GM21381 (cell line): ENCODE data around the gene SRCIN1.

ENCODE experiments used
- ATAC-seq: cut with Tn5 transposase; IDR thresholded peaks from one replicate; pipeline ENCODE4 v1.9.1; 2021; ENCODE audit warnings: mild to moderate bottlenecking, moderate library complexity; ENCODE audit not compliant: unreplicated experiment

SRCIN1 gene

GRCh38 chr17:38583176-38583575 is 22.6 kb downstream of the SRCIN1 start:
- ATAC-seq: no peak

- no peak for ATAC-seq
These were observed 23.7 kb downstream of the SRCIN1 start for GRCh38 chr17:38582069-38582468.

GRCh38 chr17:38579934-38580333 is 25.8 kb downstream of the SRCIN1 start:
- ATAC-seq: no peak

GRCh38 chr17:38579083-38579480 is 26.7 kb downstream of the SRCIN1 start:
- no peak for ATAC-seq

- ATAC-seq: no peak
These were observed 27.3 kb downstream of the SRCIN1 start for GRCh38 chr17:38578229-38579082.

- ATAC-seq: no peak
These were observed 28.0 kb downstream of the SRCIN1 start for GRCh38 chr17:38577645-38578173.

GRCh38 chr17:38577244-38577643 is 28.5 kb downstream of the SRCIN1 start:
- no peak for ATAC-seq

- no peak for ATAC-seq
These were observed 30.0 kb downstream of the SRCIN1 start for GRCh38 chr17:38575781-38576180.

- no peak for ATAC-seq
These were observed 31.0 kb downstream of the SRCIN1 start for GRCh38 chr17:38574712-38575111.

- no peak for ATAC-seq
These were observed 32.9 kb downstream of the SRCIN1 start for GRCh38 chr17:38572669-38573365.

- ATAC-seq: no peak
These were observed 33.7 kb downstream of the SRCIN1 start for GRCh38 chr17:38571833-38572668.

GRCh38 chr17:38569701-38570512 is 35.8 kb downstream of the SRCIN1 start:
- ATAC-seq: no peak

GRCh38 chr17:38568845-38569510 is 36.8 kb downstream of the SRCIN1 start:
- no peak for ATAC-seq

- no peak for ATAC-seq
These were observed 37.5 kb downstream of the SRCIN1 start for GRCh38 chr17:38568274-38568673.

- ATAC-seq: no peak
These were observed 38.4 kb downstream of the SRCIN1 start for GRCh38 chr17:38567350-38567749.

- no peak for ATAC-seq
These were observed 39.1 kb downstream of the SRCIN1 start for GRCh38 chr17:38566666-38567031.

- no peak for ATAC-seq
These were observed 39.7 kb downstream of the SRCIN1 start for GRCh38 chr17:38565853-38566665.

- ATAC-seq: no peak
These were observed 40.9 kb downstream of the SRCIN1 start for GRCh38 chr17:38564869-38565268.

GRCh38 chr17:38564254-38564837 is 41.4 kb downstream of the SRCIN1 start:
- ATAC-seq: no peak
